ENCODE data around the gene HTRA1. TPM values are rescaled to one million over a fixed set of nuclear protein-coding genes. Genes with fewer than 3 reads are reported as not detected.

Gene HTRA1
- total RNA-seq, 4 donors from 2014 or later: 71.0 to 113 (median 84.1) TPM

DNA sequence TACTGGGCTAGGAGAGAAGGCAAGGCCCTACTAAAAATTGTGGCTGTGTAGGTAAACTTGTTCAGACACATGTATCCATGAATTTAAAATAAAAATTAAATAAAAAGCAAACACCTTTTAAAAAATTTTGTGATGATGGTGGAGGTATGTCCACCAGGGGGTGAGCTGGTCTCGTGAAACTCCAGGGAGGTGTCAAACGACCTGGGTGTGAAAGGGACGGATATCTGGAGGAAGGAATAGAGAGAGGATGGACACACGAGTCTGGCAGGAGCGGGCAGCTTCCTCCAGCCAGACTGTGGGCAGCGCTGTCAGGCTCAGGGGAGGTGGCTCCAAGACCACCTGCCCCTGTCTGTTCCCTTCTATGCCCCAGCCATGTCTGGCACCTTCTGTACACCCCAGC lies 64.4 kb downstream of the HTRA1 start:
- no peak overlapping the region for H3K4me3 ChIP-seq (ENCODE audit: low read depth, poor library complexity, severe bottlenecking)
- intact Hi-C loops (cut with DNase I; ENCODE audit: low total_unique reads): no loop called here
- no peak for TF ChIP-seq POLR2A (IDR thresholded peaks at IDR 0.05)
- peak in 1 of 2 donors; percentile 64 for DNase-seq (ENCODE audit: low spot score in 2 of 2)
- WGBS, 2 donors: 44 to 53% methylated on average over 6 of the region's 6 CpGs

DNA sequence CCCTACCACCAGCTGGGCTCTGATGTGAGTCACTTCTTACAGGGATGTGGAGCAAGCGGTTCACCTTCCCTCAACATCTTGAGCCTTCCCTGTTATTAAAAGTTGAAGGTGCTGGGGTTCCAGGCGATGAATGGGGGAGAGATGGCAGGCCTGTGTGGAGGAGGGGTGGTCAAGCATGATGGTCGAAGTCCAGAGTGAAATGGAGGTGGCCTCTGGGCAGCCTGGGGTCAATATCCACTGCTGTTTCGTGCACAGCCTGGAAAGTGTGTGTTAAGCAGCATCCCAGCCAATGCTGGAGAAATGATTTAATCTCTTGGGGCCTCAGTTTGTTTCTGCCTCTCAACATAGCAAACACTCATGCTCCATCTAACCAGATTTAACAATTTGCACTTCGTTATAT lies 65.5 kb downstream of the HTRA1 start:
- intact Hi-C loops (cut with DNase I; ENCODE audit: low total_unique reads): no loop called here
- 87 to 88% methylated on average over 5 of the region's 5 CpGs for WGBS, 2 donors
- TF ChIP-seq POLR2A (IDR thresholded peaks at IDR 0.05): no peak
- TF ChIP-seq CTCF (IDR thresholded peaks at IDR 0.05): no peak
- H3K4me3 ChIP-seq (ENCODE audit: low read depth, poor library complexity, severe bottlenecking): no peak overlapping the region
- DNase-seq (ENCODE audit: low spot score in 2 of 2): no peak

- H3K4me3 ChIP-seq (ENCODE audit: low read depth, poor library complexity, severe bottlenecking): no peak overlapping the region
- DNase-seq (ENCODE audit: low spot score in 2 of 2): peak in 1 of 2 donors; percentile 83
- intact Hi-C loops (cut with DNase I; ENCODE audit: low total_unique reads): no loop called here
- no peak for TF ChIP-seq POLR2A (IDR thresholded peaks at IDR 0.05)
- TF ChIP-seq CTCF (IDR thresholded peaks at IDR 0.05): no peak
- WGBS, 2 donors: 63 to 89% methylated on average over 11 of the region's 11 CpGs
Measured at GRCh38 chr10:122530177-122530576, 68.8 kb downstream of the HTRA1 start.

DNA sequence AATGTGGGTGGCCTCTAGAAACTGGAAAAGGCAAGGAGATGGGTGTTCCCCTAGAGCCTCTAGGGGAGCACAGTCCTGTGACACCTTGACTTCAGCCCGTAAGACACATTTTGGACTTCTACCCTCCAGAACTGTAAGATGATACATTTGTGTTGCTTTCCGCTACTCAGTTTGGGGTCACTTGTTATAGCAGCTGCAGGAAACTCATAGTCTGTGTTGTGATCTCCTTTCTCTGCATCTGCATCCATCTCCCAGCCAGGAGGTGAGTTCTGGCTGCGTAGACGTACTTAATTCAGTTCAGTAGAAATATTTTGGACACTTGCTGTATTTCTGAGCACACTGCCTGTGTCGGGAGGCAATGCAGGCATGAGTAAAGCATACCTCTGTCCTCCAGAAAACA lies 69.9 kb downstream of the HTRA1 start:
- H3K4me3 ChIP-seq (ENCODE audit: low read depth, poor library complexity, severe bottlenecking): no peak overlapping the region
- TF ChIP-seq POLR2A (IDR thresholded peaks at IDR 0.05) (no peak), CTCF (IDR thresholded peaks at IDR 0.05) (no peak)
- DNase-seq (ENCODE audit: low spot score in 2 of 2): peak in 1 of 2 donors; percentile 8
- WGBS, 2 donors: 94 to 95% methylated on average over 5 of the region's 5 CpGs
- intact Hi-C loops (cut with DNase I; ENCODE audit: low total_unique reads): no loop called here

DNA sequence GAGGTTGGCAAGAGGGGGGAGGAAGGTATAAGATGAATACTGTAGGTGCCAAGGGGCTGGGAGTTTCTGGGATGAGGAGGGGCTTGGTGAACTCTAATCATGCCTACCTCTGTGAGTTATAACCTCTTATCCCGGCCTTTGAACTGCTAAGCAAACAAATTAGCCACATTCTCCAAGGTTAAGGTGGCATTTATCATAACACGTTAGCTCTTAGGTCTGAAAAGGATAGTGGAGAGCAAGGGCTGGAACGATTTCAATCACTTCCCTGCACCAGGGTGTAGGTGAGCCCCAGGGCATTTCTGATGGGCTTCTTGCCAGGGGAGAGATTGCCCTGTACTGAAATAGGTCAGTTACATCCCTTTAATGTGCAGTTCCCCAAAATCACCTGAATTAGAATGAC lies 70.6 kb downstream of the HTRA1 start:
- no peak overlapping the region for H3K4me3 ChIP-seq (ENCODE audit: low read depth, poor library complexity, severe bottlenecking)
- WGBS, 2 donors: 17 to 27% methylated on average over 3 of the region's 3 CpGs
- TF ChIP-seq POLR2A (IDR thresholded peaks at IDR 0.05) (no peak), CTCF (IDR thresholded peaks at IDR 0.05) (no peak)
- intact Hi-C loops (cut with DNase I; ENCODE audit: low total_unique reads): no loop called here
- DNase-seq (ENCODE audit: low spot score in 2 of 2): peak in 1 of 2 donors; percentile 48

DNA sequence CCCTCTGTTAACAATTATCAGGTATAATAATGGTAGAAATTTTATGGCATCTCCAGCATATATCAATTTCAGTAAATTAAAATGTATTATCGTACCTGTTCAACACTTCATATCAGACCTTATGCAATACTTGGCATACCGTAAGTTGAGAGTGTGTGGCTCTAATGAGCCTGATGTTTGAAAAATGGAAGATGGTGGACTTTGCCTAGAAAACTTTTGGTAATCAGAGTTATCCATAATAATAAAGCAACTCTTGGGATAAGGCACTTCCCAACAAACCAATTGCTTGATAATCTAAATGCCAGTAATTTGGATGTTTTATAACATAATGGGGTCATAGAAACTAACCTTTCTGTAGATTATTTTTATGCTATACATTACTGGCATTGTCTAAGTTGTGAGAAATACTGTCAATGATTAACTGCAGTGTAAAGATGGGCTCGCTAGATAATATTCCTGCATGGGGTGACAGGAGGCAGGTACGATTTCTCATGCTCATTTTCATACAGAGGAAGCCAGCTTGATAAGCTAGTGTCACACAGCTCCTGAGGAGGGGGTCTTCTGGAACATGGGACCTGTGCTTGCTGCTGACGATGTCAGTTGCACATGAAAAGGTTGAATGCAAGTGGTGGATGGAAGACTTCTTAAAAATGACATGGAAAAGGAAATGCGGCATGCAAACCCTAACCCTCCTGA lies 71.4 kb downstream of the HTRA1 start:
- no peak overlapping the region for H3K4me3 ChIP-seq (ENCODE audit: low read depth, poor library complexity, severe bottlenecking)
- DNase-seq (ENCODE audit: low spot score in 2 of 2): peak in 1 of 2 donors; percentile 13
- TF ChIP-seq CTCF (IDR thresholded peaks at IDR 0.05): no peak
- TF ChIP-seq POLR2A (IDR thresholded peaks at IDR 0.05): no peak
- 91 to 94% methylated on average over 6 of the region's 6 CpGs for WGBS, 2 donors
- intact Hi-C loops (cut with DNase I; ENCODE audit: low total_unique reads): no loop called here

Data from lower leg skin (tissue), 4 donors.